Stimulated activated CD8-positive, alpha-beta memory T cell treated with anti-CD3 and anti-CD28 coated beads, Interleukin-15, amount 100 ng/mL, for 1 hour (primary cell): ENCODE measurements around the gene RGS3.

Source experiments
- DNase-seq: peaks from one replicate; pipeline ENCODE4 v3.0.0-alpha.2; 2020; ENCODE audit warnings: low read depth

RGS3 gene

GRCh38 chr9:113529336-113530009, 65.9 kb downstream of the RGS3 start:
- DNase-seq, result no peak

DNA sequence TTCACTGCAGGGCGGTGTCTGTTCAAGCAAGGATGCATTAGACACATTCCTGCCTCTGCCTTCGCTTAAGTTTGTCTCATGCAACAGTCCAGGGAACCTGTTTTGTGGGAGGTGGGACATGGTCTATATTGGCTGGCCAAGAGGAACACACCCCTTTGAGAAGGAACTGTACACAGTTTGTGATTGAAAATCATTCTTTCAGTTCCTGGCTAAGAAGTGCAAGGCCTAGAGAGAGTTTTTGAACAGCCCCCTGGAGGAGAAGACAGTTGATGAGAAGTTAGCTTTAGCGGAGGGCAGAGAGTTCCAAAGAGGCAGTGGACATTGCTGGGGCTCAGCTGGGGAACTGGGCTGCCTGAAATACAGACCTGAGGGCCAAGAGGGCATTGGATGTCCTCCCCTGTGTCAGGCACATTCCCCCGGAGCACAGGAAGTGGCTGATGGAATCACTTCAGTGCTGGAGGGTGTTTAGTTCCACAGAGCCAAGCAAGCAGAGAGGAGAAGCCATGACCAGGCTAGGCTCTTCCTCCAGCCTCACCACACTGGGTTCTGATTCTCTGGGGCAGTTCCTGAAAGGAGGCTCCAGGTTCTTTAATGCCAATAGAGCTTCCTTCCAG, 66.6 kb downstream of the RGS3 start:
- no peak for DNase-seq

DNA sequence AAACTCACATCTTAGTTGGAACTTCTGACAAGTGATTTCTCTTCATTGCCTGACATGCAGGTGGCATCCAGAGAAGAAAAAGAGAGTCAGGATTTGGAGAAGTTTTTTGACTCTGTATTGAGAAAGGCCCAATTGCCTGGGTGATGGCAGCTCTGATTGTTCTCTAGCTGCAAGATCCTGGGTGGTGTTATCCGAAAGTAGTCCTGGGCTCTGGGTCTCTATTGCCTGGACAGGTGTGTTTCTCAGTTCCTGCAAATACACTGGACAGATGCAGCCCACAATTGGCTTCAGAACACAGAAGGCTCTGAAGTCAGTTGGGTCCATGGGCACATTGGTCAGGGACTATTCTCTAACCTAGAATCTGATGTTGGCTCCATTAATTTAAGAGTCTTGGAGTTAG, 67.4 kb downstream of the RGS3 start:
- DNase-seq, result no peak

GRCh38 chr9:113531919-113532808, 68.6 kb downstream of the RGS3 start:
- no peak for DNase-seq

DNA sequence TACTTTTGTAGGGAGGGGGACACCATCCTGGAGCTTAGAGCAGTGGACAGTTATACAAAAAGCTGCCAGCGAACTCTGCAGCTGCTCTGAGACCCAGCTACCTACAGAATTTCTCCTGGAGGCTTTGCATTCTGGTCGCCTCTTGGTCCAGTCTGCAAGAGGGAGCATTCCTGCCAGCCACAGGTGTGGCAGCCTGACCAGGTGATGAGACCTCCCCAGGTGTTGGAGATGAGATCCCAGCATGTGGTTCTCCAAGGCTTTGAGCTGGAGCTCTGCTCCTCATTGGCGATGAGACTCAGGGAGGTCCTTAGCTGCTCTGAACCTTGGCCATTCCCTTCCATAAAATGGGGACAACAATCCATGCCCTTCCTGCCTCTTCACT, 69.3 kb downstream of the RGS3 start:
- DNase-seq, result no peak

GRCh38 chr9:113533335-113534225, 70.1 kb downstream of the RGS3 start:
- DNase-seq, result no peak

DNA sequence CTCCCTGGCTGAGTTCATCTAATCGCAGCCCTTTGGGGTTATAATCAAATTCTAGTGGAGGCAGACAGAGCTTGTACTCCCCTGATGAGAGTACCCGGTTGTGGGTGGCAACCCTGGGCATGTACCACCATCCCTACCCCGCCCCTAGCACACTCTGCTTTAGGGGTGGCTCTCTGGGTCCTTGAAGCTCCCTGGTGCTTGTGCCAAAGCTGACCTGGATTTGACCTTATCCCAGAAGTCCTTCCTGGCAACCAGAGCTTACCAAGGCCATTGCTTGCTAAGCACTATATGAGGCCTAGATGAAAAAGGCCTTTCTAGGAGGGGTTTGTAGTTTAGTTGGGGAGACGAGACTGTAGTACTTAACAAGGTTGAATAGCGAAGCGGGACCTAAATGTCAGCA, 72.2 kb downstream of the RGS3 start:
- DNase-seq, result no peak

GRCh38 chr9:113536166-113536482, 72.6 kb downstream of the RGS3 start:
- DNase-seq, result no peak

GRCh38 chr9:113536483-113537228, 73.1 kb downstream of the RGS3 start:
- DNase-seq, result no peak

DNA sequence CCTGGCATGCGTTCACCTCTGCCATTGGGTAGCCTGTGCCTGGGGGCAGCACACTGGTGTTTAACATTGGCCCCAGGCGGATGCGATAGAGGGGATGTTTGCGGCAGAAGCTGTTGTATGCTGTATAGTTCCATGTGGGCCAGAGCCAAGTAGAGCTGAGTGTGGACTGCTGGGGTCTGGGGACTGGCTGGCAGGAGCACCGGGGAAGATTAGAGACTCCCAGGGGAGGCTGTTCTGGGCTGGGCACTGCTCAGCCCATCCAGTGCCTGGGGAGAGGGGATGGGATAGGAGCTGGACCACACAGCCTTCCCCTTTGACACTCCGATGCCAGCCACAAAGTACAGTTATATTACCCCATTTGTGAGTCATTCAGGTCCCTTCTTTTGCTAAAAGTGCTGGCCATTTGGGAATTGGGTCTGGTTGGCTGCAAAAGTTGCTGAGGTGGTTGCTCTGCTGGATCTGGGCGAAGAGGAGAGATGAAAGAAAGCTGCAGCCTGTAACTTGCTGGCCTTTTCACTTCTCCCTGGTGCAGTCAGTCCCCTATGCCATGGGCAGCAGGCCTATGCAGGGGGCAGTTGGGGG, 73.8 kb downstream of the RGS3 start:
- DNase-seq, result no peak

DNA sequence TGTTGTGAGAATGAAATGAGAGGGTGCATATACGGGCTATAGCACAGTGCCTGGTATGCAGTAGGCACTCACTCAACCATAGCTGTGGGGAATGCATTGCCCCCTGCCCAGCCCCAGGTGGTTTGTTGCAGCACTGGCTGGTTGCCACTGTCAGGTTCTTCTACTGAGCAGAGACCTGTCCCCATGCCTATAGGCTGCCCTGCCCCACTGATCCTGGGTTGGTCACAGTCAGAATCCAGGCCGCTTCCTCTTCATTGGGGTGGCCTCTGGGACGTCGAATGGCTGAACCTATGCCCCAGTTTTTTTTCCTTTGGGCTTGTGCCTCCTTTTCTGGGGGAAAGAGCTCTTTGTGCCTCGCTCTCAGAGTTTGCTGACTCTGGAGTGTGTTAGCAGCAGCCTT, 74.6 kb downstream of the RGS3 start:
- DNase-seq, result no peak

GRCh38 chr9:113538701-113539430, 75.3 kb downstream of the RGS3 start:
- no peak for DNase-seq

- DNase-seq, result no peak
Measured at GRCh38 chr9:113540466-113540865, 76.9 kb downstream of the RGS3 start.

- DNase-seq, result no peak
Measured at GRCh38 chr9:113541019-113541900, 77.7 kb downstream of the RGS3 start.

DNA sequence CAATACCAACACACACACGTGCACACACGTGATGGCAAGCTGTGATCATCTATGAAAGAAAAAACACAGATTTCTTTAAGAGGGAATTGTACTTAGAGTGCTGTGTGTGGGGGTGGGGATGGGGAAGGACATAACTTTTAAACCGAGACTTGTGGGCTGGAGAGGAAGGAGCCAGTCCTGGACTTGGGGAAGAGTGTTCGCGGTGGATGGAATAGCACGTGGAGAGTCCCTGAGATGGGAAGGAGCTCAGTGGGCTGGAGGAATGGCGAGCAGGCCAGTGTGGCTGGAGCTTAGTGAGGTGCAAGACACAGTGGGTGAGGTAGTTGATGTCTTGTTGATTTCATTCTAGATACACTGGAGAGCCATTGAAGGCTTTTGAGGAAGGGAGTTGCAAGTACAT, 78.5 kb downstream of the RGS3 start:
- no peak for DNase-seq

- no peak for DNase-seq
Measured at GRCh38 chr9:113542741-113543140, 79.2 kb downstream of the RGS3 start.

DNA sequence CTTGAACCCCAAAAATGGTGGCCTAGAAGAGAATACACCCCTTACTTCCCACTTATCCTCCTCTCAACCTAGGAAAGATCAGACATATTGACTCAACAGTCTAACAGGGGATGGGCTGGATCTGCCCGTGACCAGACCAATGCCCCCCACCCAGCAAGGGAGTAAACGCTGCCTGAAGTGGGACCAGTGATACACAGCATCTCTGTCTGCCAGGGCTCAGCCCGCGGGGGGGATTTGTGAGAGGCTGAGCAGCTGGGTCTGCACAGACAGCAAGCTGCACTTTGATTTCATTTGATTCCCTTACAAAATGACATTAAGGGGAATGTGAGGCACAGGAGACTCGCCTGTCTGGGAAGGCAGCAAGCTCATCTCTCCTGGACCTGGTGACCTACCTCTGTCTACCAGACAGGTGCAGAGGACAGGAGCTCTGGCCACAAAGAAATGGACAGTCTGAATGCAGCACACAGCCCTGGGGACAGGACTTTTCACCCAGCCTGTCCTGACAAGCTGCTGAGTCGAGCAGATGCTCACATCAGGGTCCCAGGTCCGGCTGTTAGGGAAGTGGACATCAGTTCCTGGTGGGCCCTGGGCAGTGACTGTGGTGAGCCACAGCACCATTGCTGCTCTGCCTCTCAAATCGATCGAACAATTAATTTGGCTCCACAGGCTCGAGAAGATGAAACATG, 79.9 kb downstream of the RGS3 start:
- DNase-seq, result no peak

DNA sequence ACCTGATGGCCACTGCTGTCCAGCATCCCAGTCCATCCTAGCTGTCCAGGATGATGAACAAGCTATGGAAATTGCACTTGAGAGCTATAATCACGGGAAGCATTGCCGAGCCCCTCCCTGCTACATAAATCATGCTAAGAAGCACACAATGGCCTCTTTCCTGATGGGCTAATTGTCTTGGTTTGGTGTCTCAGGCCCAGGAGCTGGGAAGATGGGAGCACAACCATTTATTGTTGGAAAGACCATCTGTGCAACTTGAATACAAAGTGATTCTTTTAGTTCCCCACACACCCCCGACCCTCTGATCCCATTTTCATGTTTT, 80.4 kb downstream of the RGS3 start:
- no peak for DNase-seq

DNA sequence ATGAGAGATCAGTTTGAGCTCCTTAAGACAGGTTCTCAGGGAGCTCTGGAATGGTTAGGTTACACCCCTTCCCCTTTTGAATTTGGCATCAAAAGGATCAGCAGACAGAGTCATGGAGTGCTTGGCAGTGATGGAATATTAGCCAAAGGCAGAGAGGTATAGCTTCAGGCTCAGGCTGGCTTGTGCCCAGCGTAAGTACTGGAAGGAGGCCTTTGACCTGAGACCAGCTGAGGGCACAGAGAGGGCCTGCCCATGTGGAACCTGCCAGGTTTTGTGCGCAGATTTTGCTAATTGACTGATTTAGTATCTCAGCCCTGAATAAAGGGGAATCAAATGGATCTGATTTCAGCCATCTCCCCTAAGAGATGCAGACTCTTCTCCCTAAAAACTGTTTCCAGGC, 81.5 kb downstream of the RGS3 start:
- no peak for DNase-seq
